Left lung (tissue), 10 donors: ENCODE measurements around the gene RCCD1. TPM values are rescaled to one million over a fixed set of nuclear protein-coding genes. Genes with fewer than 3 reads are reported as not detected.
A peak's percentile ranks its signal among the peaks of the same experiment; 100 is the strongest.

ENCODE experiments used
- ATAC-seq: fragments of 200-7000 bp; cut with Tn5 transposase; one replicate; pipeline ENCODE4 v1.9.1; 2020; ENCODE audit warnings: moderate library complexity
- DNase-seq, 4 donors: peaks; one replicate each; pipeline ENCODE4 v3.0.0-alpha.2; 2013 to 2020
- H3K27ac ChIP-seq, 2 donors: fragments of 200-600 bp; sonication (generic) in 1 of 2; one replicate each; pipeline versions ENCODE4 v1.5.0 to v1.8.0; 2020 to 2021
- H3K27me3 ChIP-seq, 2 donors: fragments of 200-600 bp; sonication (generic) in 1 of 2; one replicate each; pipeline versions ENCODE4 v1.5.0 to v1.8.0; 2020 to 2021
- H3K36me3 ChIP-seq, 2 donors: fragments of 200-600 bp; sonication (generic) in 1 of 2; one replicate each; pipeline versions ENCODE4 v1.5.0 to v1.8.0; 2020 to 2021
- H3K4me1 ChIP-seq, 2 donors: fragments of 200-600 bp; one replicate each; pipeline ENCODE4 v1.8.0; 2021
- H3K4me3 ChIP-seq, 2 donors: fragments of 200-600 bp; sonication (generic) in 1 of 2; one replicate each; pipeline versions ENCODE4 v1.5.0 to v1.8.0; 2020 to 2021; ENCODE audit warnings: mild to moderate bottlenecking in 1 of 2
- H3K9me3 ChIP-seq, 2 donors: fragments of 200-600 bp; sonication (generic) in 1 of 2; one replicate each; pipeline versions ENCODE4 v1.5.0 to v1.8.0; 2020 to 2021
- CTCF ChIP-seq, 2 donors: fragments of 200-600 bp; sonication (generic) in 1 of 2; IDR thresholded peaks; one replicate each; pipeline versions ENCODE4 v1.5.0 to v1.8.0; 2021; ENCODE audit warnings: antibody characterized with exemption in 2 of 2
- intact Hi-C, 2 donors: fragments of 100-400 bp; cut with DNase I; formaldehyde crosslinking; loops; one replicate each; pipeline versions ENCODE4 v1.11.2 to v1.14.2; 2022
- polyA plus RNA-seq, 6 donors: library from polyadenylated mRNA; unstranded; fragments of 120-200 nt; gene quantifications; one replicate each; pipeline ENCODE4 v1.2.1, GENCODE V29; 2013; ENCODE audit not compliant: insufficient read length in 6 of 6
- total RNA-seq, 2 donors: library from RNA; stranded (reverse); fragmentation: NEBNext Ultra II Directional; extraction: Animal tissue kit (Norgen Biotek cat#: 25700); gene quantifications; one replicate each; pipeline ENCODE4 v1.2.1, GENCODE V29; 2021
- donor health status: DM: no; HTN: yes; CAD: no.
- donor health status: DM: no; HTN: no; CAD: no.

Gene RCCD1
- total and polyA plus RNA-seq, 8 donors, result 9.8 to 21.2 (median 18.0) TPM

DNA sequence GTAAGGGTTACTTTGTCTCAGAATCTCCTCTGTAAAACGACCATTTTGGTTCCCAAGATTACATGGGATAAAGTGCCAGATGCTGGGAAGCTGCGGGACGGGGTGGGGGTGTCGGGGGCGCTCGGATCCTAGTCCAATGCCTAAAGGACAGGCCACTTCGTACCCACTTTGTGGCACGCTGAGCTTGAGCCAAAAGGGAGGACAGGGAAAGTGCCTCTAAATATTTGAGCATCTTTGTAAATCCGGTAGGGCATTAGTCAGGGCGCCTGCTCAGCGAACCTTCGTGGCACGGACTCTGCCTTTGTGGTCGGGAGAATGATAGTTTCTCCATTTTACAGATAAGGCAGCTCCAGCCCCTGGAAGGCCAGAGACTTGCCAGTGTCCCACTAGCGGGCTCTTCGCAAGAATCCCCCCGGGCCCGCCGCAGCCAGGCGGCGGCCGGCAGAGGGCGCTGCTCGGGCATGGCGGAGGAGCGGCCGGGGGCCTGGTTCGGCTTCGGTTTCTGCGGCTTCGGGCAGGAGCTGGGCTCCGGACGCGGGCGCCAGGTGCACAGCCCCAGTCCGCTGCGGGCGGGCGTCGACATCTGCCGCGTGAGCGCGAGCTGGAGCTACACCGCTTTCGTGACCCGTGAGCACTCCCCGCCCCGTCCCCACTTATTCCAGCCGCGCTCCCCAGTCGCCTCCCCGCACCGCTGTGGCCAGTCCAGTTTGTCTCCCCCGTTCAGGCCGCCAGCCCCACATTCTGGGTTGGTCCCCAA lies 1.8 kb downstream of the RCCD1 start:
- Histone ChIP-seq H3K4me3 (peak overlapping the region; percentile 50 to 51), H3K36me3 (peaks cover 0 to 44% of the 10 kb centered on the region in 2 donors), H3K27me3 (no peaks in the 10 kb centered on the region), H3K9me3 (no peaks in the 10 kb centered on the region), H3K27ac (no peak overlapping the region), H3K4me1 (peaks cover 7 to 35% of the 10 kb centered on the region in 2 donors)
- peak; percentile 69 to 93 (median 82) for DNase-seq
- intact Hi-C loops, result loop anchor here in 1 of 2 donors (5.0 to 10.0 kb wide), 2 partner anchors 78 to 316 kb away; no protein-coding TSS in a partner anchor
- TF ChIP-seq CTCF (IDR thresholded peaks at IDR 0.05), result peak; percentile 86 to 91
- ATAC-seq, result peak; percentile 63

DNA sequence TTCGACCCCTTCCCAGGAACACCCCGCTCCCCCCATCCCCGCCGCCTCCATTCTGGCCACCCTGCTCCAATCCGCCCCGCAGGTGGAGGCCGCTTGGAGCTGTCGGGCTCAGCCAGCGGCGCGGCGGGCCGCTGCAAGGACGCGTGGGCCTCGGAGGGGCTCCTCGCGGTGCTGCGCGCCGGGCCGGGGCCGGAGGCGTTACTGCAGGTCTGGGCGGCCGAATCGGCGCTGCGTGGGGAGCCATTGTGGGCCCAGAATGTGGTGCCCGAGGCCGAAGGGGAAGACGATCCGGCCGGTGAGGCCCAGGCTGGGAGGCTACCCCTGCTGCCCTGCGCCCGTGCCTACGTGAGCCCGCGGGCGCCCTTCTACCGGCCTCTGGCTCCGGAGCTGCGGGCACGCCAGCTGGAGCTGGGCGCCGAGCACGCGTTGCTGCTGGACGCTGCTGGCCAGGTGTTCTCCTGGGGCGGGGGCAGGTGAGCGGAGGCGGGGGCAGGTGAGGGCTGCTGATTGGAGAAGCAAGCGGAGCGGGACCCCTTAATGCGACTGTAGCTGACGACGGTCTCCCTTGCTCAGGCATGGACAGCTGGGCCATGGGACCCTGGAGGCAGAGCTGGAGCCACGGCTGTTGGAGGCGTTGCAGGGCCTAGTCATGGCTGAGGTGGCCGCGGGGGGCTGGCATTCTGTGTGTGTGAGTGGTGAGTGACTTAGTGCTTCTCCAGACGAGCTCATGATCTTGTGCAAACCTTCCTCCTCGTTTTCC lies 2.5 kb downstream of the RCCD1 start:
- Histone ChIP-seq H3K9me3 (no peaks in the 10 kb centered on the region), H3K27ac (no peak overlapping the region), H3K27me3 (no peaks in the 10 kb centered on the region), H3K4me1 (peaks cover 7 to 35% of the 10 kb centered on the region in 2 donors), H3K4me3 (peak overlapping the region; percentile 50 to 51), H3K36me3 (peaks cover 0 to 43% of the 10 kb centered on the region in 2 donors)
- ATAC-seq, result peak; percentile 19
- TF ChIP-seq CTCF (IDR thresholded peaks at IDR 0.05), result no peak
- DNase-seq, result peak in 2 of 4 donors; percentile 35 to 82
- intact Hi-C loops, result loop anchor here in 1 of 2 donors (5.0 to 10.0 kb wide), 2 partner anchors 78 to 315 kb away; no protein-coding TSS in a partner anchor

DNA sequence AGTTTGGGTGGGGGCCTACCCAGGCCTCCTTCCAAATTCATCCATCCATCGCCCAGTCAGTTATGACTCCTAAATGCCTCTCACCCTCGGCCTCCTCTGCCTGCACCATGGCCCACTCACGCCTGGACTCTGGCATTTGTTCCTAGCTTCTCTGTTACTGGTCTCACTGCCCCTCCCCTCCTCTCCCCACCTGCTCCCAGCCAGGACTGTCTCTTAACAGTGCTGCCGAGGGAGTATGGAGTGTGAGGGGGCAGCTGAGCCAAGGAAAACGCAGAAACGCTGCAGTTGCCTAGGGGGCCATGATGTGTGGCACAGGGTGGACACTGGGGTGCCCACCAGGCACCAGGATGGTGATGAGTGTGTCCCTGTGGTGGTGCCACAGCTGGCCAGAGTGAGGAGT lies 3.1 kb downstream of the RCCD1 start:
- no peak for TF ChIP-seq CTCF (IDR thresholded peaks at IDR 0.05)
- DNase-seq (no peak), ATAC-seq (no peak)
- H3K27ac ChIP-seq, result no peak overlapping the region
- H3K27me3 ChIP-seq, result no peaks in the 10 kb centered on the region
- intact Hi-C loops, result loop anchor here in 1 of 2 donors (5.0 to 10.0 kb wide), 2 partner anchors 77 to 315 kb away; no protein-coding TSS in a partner anchor
- peaks cover 0 to 37% of the 10 kb centered on the region in 2 donors for H3K36me3 ChIP-seq
- H3K9me3 ChIP-seq, result no peaks in the 10 kb centered on the region
- H3K4me1 ChIP-seq, result peaks cover 7 to 35% of the 10 kb centered on the region in 2 donors
- H3K4me3 ChIP-seq, result no peak overlapping the region

DNA sequence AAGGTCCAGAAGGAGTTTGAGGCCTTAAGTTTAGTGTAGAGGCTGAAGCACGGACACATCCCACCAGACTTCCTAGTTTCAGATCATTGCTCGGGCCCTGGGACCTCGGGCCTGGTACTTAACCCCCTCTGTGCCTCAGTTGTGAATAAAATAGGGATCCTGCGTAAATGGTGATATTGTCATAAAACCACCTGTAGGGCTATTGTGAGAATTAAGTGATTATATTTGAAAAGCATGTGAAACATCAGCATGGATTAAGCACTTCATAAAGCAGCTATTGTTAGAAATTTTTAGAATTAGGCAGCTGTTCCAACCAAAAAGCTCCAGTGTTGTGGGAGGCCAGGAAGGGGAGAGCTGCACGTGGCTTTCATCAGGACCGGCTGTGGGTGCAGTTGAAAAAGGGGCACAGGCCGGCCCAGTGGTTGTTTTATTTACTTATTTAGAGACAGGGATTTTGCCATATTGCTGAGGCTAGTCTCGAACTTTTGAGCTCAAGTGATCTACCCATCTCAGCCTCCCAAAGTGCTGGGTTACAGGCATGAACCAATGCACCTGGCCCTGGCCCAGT lies 4.4 kb downstream of the RCCD1 start:
- intact Hi-C loops, result loop anchor here in 1 of 2 donors (5.0 to 10.0 kb wide), 2 partner anchors 76 to 313 kb away; no protein-coding TSS in a partner anchor
- H3K27me3 ChIP-seq, result no peaks in the 10 kb centered on the region
- peaks cover 0 to 32% of the 10 kb centered on the region in 2 donors for H3K36me3 ChIP-seq
- ATAC-seq (no peak), DNase-seq (no peak)
- no peak for TF ChIP-seq CTCF (IDR thresholded peaks at IDR 0.05)
- peaks cover 7 to 35% of the 10 kb centered on the region in 2 donors for H3K4me1 ChIP-seq
- H3K9me3 ChIP-seq, result no peaks in the 10 kb centered on the region
- H3K27ac ChIP-seq, result no peak overlapping the region
- no peak overlapping the region for H3K4me3 ChIP-seq
